Activated CD4-positive, CD25-positive, alpha-beta regulatory T cell (primary cell): ENCODE measurements around the gene SBNO2.

Source experiments
- DNase-seq, 4 experiments: peaks; one replicate each; lab custom pipeline; 2025; lab: John Stamatoyannopoulos, UW

SBNO2 gene

GRCh38 chr19:1060689-1061088, 113.4 kb downstream of the SBNO2 start:
- no peak for DNase-seq

GRCh38 chr19:1058112-1058511, 116.0 kb downstream of the SBNO2 start:
- DNase-seq: no peak
